K562 (cell line): ENCODE measurements around the gene ITGA1.

Source experiments
- ATF7 ChIP-seq: fragments of 450-650 bp; IDR thresholded peaks from 2 replicates; pipeline ENCODE4 v1.7.1; 2014; ENCODE audit warnings: mild to moderate bottlenecking, moderate library complexity
- BHLHE40 ChIP-seq: IDR thresholded peaks from 2 replicates; pipeline ENCODE4 v1.6.1; 2011; ENCODE audit warnings: low read length, improper control_type of control experiment
- EP300 ChIP-seq: IDR thresholded peaks from 2 replicates; pipeline ENCODE4 v1.6.1; 2012; ENCODE audit warnings: low read length, improper control_type of control experiment
- NCOR1 ChIP-seq: fragments of 450-650 bp; IDR thresholded peaks from 2 replicates; pipeline ENCODE4 v1.6.1; 2016; ENCODE audit warnings: mild to moderate bottlenecking, moderate library complexity
- POLR2AphosphoS5 ChIP-seq: IDR thresholded peaks from 2 replicates; pipeline ENCODE4 v1.6.1; 2011; ENCODE audit warnings: mild to moderate bottlenecking, low read depth, low read length, moderate library complexity; ENCODE audit not compliant: control insufficient read depth, insufficient read depth
- RAD21 ChIP-seq, 2 experiments: fragments of 250-450 bp in 1 of 2; fragments of 450-650 bp in 1 of 2; sonication (Bioruptor Pico) in 1 of 2; formaldehyde crosslinking in 1 of 2; IDR thresholded peaks in 1 of 2; conservative IDR thresholded peaks in 1 of 2; 2 replicates each; pipeline versions ENCODE4 v1.4.0 to v1.8.0; 2020 to 2022; ENCODE audit warnings: mild to moderate bottlenecking in 2 of 2, moderate library complexity in 1 of 2
- RUNX1 ChIP-seq: sonication (generic); IDR thresholded peaks from 2 replicates; pipeline ENCODE4 v1.6.1; 2016; ENCODE audit warnings: antibody characterized with exemption, low read depth
- ZNF143 ChIP-seq: sonication (generic); formaldehyde crosslinking; IDR thresholded peaks from 2 replicates; pipeline ENCODE4 v1.9.0; 2022; ENCODE audit warnings: mild to moderate bottlenecking, missing genetic modification reagents
- ZNF436 ChIP-seq: fragments of 250-450, 450-650 bp; sonication (Bioruptor Pico); formaldehyde crosslinking; IDR thresholded peaks from 2 replicates; pipeline ENCODE4 v1.7.0; 2020; ENCODE audit warnings: mild to moderate bottlenecking
- TF ChIP-seq, protein P1 (sequence below): sonication (generic); formaldehyde crosslinking; IDR thresholded peaks from 2 replicates; pipeline ENCODE4 v1.8.1; 2023; ENCODE audit warnings: mild to moderate bottlenecking, missing genetic modification reagents
- TF ChIP-seq, protein P2 (sequence below): fragments of 250-450 bp; sonication (Bioruptor Pico); IDR thresholded peaks from 2 replicates; pipeline ENCODE4 v1.5.1; 2021; ENCODE audit warnings: mild to moderate bottlenecking
- TF ChIP-seq, protein P3 (sequence below), 3 experiments: IDR thresholded peaks in 2 of 3; conservative IDR thresholded peaks in 1 of 3; 2 replicates each; pipeline ENCODE4 v1.5.1; 2011 to 2012; ENCODE audit warnings: low read length in 3 of 3, mild to moderate bottlenecking in 3 of 3, control low read depth in 2 of 3, improper control_type of control experiment in 1 of 3, inconsistent platforms in 1 of 3, low read depth in 1 of 3, mixed read lengths in 1 of 3, moderate library complexity in 1 of 3; ENCODE audit not compliant: insufficient read depth in 2 of 3
- TF ChIP-seq, protein P4 (sequence below): fragments of 450-650 bp; IDR thresholded peaks from 2 replicates; pipeline ENCODE4 v1.6.1; 2018; ENCODE audit not compliant: partially characterized antibody

DNA sequence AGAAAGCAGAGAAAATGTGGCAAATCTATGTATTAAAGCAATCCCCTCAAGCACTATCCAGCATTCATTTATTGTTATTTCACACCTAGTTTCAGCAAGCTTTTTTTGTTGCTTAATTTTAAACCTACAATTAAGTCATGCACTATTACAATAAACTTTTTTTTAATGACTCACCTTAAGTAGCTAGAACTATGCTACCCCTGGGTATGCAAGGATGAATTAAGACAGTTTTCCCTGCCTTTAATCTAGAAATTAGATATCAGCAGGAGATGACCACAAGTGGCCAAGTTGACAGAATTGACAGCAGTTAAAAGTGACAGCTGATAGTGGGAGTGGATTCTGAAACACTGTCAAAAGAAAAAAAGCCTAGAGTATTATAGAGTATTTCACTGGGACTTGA is 20.0 kb downstream of the ITGA1 start:
- TF ChIP-seq POLR2AphosphoS5 (no peak), ATF7 (no peak), ZNF436 (CRISPR knock-in tag) (no peak), BHLHE40 (no peak), EP300 (no peak), RUNX1 (no peak), RAD21 (CRISPR knock-in tag; conservative IDR thresholded peaks at IDR 0.05 in 1 of 2, IDR thresholded peaks at IDR 0.05 in 1 of 2) (no peak), NCOR1 (no peak), ZNF143 (no peak)
- TF ChIP-seq, protein P1, sequence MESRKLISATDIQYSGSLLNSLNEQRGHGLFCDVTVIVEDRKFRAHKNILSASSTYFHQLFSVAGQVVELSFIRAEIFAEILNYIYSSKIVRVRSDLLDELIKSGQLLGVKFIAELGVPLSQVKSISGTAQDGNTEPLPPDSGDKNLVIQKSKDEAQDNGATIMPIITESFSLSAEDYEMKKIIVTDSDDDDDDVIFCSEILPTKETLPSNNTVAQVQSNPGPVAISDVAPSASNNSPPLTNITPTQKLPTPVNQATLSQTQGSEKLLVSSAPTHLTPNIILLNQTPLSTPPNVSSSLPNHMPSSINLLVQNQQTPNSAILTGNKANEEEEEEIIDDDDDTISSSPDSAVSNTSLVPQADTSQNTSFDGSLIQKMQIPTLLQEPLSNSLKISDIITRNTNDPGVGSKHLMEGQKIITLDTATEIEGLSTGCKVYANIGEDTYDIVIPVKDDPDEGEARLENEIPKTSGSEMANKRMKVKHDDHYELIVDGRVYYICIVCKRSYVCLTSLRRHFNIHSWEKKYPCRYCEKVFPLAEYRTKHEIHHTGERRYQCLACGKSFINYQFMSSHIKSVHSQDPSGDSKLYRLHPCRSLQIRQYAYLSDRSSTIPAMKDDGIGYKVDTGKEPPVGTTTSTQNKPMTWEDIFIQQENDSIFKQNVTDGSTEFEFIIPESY (CRISPR knock-in tag) = no peak
- TF ChIP-seq, protein P2, sequence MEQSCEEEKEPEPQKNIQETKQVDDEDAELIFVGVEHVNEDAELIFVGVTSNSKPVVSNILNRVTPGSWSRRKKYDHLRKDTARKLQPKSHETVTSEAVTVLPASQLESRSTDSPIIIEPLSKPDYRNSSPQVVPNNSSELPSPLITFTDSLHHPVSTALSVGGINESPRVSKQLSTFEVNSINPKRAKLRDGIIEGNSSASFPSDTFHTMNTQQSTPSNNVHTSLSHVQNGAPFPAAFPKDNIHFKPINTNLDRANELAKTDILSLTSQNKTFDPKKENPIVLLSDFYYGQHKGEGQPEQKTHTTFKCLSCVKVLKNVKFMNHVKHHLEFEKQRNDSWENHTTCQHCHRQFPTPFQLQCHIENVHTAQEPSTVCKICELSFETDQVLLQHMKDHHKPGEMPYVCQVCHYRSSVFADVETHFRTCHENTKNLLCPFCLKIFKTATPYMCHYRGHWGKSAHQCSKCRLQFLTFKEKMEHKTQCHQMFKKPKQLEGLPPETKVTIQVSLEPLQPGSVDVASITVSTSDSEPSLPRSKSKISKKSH (CRISPR knock-in tag) = no peak
- TF ChIP-seq, protein P3, sequence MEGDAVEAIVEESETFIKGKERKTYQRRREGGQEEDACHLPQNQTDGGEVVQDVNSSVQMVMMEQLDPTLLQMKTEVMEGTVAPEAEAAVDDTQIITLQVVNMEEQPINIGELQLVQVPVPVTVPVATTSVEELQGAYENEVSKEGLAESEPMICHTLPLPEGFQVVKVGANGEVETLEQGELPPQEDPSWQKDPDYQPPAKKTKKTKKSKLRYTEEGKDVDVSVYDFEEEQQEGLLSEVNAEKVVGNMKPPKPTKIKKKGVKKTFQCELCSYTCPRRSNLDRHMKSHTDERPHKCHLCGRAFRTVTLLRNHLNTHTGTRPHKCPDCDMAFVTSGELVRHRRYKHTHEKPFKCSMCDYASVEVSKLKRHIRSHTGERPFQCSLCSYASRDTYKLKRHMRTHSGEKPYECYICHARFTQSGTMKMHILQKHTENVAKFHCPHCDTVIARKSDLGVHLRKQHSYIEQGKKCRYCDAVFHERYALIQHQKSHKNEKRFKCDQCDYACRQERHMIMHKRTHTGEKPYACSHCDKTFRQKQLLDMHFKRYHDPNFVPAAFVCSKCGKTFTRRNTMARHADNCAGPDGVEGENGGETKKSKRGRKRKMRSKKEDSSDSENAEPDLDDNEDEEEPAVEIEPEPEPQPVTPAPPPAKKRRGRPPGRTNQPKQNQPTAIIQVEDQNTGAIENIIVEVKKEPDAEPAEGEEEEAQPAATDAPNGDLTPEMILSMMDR (IDR thresholded peaks at IDR 0.05 in 2 of 3, conservative IDR thresholded peaks at IDR 0.05 in 1 of 3; ENCODE audit: insufficient read depth in 2 of 3, low read depth in 1 of 3, low read length in 3 of 3) = no peak
- TF ChIP-seq, protein P4, sequence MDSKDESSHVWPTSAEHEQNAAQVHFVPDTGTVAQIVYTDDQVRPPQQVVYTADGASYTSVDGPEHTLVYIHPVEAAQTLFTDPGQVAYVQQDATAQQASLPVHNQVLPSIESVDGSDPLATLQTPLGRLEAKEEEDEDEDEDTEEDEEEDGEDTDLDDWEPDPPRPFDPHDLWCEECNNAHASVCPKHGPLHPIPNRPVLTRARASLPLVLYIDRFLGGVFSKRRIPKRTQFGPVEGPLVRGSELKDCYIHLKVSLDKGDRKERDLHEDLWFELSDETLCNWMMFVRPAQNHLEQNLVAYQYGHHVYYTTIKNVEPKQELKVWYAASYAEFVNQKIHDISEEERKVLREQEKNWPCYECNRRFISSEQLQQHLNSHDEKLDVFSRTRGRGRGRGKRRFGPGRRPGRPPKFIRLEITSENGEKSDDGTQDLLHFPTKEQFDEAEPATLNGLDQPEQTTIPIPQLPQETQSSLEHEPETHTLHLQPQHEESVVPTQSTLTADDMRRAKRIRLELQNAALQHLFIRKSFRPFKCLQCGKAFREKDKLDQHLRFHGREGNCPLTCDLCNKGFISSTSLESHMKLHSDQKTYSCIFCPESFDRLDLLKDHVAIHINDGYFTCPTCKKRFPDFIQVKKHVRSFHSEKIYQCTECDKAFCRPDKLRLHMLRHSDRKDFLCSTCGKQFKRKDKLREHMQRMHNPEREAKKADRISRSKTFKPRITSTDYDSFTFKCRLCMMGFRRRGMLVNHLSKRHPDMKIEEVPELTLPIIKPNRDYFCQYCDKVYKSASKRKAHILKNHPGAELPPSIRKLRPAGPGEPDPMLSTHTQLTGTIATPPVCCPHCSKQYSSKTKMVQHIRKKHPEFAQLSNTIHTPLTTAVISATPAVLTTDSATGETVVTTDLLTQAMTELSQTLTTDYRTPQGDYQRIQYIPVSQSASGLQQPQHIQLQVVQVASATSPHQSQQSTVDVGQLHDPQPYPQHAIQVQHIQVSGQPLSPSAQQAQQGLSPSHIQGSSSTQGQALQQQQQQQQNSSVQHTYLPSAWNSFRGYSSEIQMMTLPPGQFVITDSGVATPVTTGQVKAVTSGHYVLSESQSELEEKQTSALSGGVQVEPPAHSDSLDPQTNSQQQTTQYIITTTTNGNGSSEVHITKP = no peak
